Activated naive CD4-positive, alpha-beta T cell treated with anti-CD3 and anti-CD28 coated beads, Interleukin-2, amount 50 U/mL, for 24 hours (primary cell): Measurements from ENCODE around the gene KAT2B.

Experiments
- H3K27ac Mint-ChIP-seq: one replicate; pipeline ENCODE4 v1.8.0; 2021; ENCODE audit warnings: mild to moderate bottlenecking, mixed read lengths
- H3K27me3 Mint-ChIP-seq: one replicate; pipeline ENCODE4 v1.8.0; 2021; ENCODE audit warnings: mixed read lengths
- H3K36me3 Mint-ChIP-seq: one replicate; pipeline ENCODE4 v1.8.0; 2021; ENCODE audit warnings: mixed read lengths
- H3K4me1 Mint-ChIP-seq: one replicate; pipeline ENCODE4 v1.8.0; 2021; ENCODE audit warnings: mixed read lengths
- H3K4me3 Mint-ChIP-seq: one replicate; pipeline ENCODE4 v1.8.0; 2021; ENCODE audit warnings: mild to moderate bottlenecking, mixed read lengths
- H3K9me3 Mint-ChIP-seq: one replicate; pipeline ENCODE4 v1.8.0; 2021; ENCODE audit warnings: mixed read lengths

The KAT2B gene

DNA sequence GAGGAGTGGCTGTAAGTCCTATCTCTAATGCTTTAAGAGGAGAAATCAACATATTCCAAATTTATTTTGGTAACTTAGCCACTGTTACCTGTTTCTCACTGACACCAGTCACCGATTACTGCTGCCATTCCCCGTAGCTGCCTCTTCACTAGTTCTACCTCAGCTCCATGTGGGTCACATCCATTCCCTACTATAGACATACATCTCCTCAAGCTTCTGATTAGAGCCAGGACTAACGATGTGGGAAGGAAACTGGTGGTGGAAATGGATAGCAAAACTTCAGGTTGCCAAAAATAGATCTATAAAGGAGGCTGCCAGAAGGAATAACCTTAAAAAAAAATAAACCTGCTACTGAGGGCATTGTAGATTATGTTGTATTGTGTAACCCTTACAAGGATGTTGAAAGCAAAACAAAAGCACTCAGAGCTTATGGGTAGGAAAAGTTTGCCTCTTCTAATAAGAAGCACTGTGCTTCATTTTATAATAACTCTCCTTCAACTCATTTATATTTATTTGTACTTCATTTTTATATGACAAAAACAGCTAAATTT lies 56.0 kb downstream of the KAT2B start:
- Mint-ChIP-seq H3K4me1 (peaks cover 38% of the 10 kb centered on the region), H3K27ac (no peak overlapping the region), H3K4me3 (no peak overlapping the region), H3K27me3 (no peaks in the 10 kb centered on the region), H3K36me3 (peaks cover 28% of the 10 kb centered on the region), H3K9me3 (no peaks in the 10 kb centered on the region)

DNA sequence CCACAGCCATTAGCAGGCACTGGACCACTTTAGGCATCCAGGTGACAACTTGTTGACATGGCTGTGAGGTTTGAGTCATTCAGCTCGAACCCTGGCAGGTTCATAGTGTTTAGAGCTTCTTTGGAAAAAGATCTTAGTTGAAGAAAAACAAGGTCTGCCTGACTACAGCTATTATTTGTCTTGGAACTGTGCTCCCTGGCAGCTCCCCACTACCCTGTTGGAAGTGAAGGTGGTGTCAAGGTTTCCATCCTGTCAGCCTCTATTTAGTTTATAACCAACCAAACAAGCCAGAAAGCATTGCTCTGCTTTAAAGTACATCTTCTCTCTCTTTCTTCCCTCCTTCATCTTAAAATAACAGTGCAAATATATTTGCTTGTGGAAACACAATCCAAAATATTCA lies 56.8 kb downstream of the KAT2B start:
- H3K27ac Mint-ChIP-seq = peak overlapping the region; percentile 68
- H3K36me3 Mint-ChIP-seq = peaks cover 25% of the 10 kb centered on the region
- H3K27me3 Mint-ChIP-seq = no peaks in the 10 kb centered on the region
- H3K4me3 Mint-ChIP-seq = no peak overlapping the region
- H3K9me3 Mint-ChIP-seq = no peaks in the 10 kb centered on the region
- H3K4me1 Mint-ChIP-seq = peaks cover 35% of the 10 kb centered on the region

DNA sequence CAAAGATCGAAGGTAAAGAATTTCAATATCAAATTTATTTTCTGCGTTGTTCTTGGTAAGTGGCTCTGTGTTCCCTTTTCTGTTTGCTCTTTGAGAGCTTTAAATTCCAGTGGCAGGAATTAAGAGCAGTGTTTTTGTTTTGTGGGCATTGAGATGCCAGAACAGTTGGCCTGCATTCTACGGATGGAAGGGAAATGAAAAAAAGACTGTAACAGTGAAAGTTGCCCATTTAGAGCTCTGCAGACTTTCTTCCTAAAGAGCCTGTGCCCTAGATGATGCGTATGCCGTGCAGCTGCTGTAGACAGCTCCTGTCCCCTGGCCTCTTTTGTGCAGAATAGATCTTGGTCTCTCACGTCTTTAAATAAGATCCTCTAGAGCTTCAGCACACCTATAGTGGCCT lies 58.8 kb downstream of the KAT2B start:
- peaks cover 41% of the 10 kb centered on the region for H3K4me1 Mint-ChIP-seq
- H3K9me3 Mint-ChIP-seq = no peaks in the 10 kb centered on the region
- H3K27ac Mint-ChIP-seq = no peak overlapping the region
- H3K27me3 Mint-ChIP-seq = no peaks in the 10 kb centered on the region
- H3K36me3 Mint-ChIP-seq = peaks cover 22% of the 10 kb centered on the region
- no peak overlapping the region for H3K4me3 Mint-ChIP-seq

DNA sequence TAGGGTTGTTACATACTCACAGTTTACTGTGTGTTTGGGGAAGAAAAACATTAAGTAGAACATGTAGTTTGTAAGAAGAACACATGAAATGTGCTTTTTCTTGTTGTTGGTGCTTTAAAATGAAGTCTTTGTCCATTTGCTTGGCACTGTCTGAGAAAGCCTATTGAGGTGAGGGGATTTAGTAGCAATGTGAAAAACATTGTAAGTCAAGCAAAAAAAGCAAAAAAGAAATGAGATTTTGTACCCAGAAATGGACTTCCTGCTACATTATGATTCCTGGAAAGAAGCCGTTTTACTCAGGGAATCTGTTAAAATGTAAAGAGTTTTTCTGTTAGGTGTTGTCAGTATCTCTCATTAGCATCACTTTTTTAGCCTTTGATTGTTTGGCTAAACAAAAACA lies 59.9 kb downstream of the KAT2B start:
- Mint-ChIP-seq H3K4me1 (peaks cover 48% of the 10 kb centered on the region), H3K36me3 (peaks cover 17% of the 10 kb centered on the region), H3K27ac (no peak overlapping the region), H3K9me3 (no peaks in the 10 kb centered on the region), H3K4me3 (no peak overlapping the region), H3K27me3 (no peaks in the 10 kb centered on the region)

DNA sequence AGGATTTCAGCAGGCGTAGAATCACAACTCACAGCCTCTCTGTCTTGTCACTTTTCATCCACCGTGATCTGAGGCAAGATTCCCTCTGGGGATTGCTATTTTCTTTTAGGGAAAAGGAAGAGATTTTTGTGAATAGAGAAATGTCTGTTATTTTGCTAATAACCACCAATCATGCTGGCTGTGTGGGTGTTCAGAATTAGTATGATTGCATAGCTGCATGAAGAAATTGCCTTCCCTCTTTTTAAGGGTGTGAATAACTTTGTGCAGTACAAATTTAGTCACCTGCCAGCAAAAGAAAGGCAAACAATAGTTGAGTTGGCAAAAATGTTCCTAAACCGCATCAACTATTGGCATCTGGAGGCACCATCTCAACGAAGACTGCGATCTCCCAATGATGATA lies 60.8 kb downstream of the KAT2B start:
- Mint-ChIP-seq H3K4me3 (no peak overlapping the region), H3K27ac (peak overlapping the region; percentile 23), H3K27me3 (no peaks in the 10 kb centered on the region), H3K36me3 (peaks cover 11% of the 10 kb centered on the region), H3K9me3 (no peaks in the 10 kb centered on the region), H3K4me1 (peaks cover 46% of the 10 kb centered on the region)

DNA sequence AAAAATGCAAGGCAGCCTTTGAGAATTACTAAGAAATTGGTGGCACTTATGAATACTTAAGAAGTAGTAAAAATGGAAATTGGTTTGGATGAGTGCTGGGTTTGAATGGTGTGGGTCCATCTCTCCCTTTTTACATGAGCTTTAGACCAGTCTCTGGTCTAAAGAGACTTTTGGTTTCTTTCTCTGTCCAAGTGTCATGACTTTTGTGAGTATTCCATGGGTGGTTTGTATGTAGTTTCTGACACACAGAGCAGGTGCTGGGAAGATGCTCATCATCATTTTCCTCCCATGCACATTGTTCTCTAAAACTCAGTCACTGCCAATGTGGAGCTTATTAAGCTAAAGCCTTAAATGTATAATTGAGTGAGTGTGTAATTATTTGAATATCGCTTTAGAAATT lies 63.5 kb downstream of the KAT2B start:
- H3K4me3 Mint-ChIP-seq = peak overlapping the region; percentile 30
- peaks cover 41% of the 10 kb centered on the region for H3K4me1 Mint-ChIP-seq
- H3K9me3 Mint-ChIP-seq = no peaks in the 10 kb centered on the region
- peaks cover 3% of the 10 kb centered on the region for H3K36me3 Mint-ChIP-seq
- no peaks in the 10 kb centered on the region for H3K27me3 Mint-ChIP-seq
- no peak overlapping the region for H3K27ac Mint-ChIP-seq

DNA sequence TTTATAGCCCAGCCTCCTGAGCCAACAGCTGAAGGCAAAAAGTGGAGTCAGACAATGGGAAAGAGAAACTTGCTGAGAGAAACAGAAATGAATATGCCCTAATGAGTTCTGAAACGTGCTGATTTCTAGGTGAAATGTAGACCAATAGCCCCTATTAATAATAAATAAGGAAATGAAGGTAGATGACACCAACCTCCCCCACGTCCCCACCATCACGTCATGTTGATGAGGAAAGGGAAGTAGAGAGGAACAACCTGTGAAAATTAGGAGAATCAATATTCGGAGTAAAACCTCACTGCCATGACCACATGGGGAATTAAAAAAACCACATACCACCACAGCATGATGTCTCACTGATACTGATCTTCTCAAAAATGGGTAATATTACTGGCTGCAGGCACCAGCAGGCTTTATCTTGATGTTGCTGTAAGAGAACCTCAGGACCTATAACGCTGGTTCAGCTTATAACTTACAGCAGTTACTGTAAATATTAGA lies 64.0 kb downstream of the KAT2B start:
- no peaks in the 10 kb centered on the region for H3K27me3 Mint-ChIP-seq
- no peaks in the 10 kb centered on the region for H3K9me3 Mint-ChIP-seq
- H3K4me3 Mint-ChIP-seq = peak overlapping the region; percentile 30
- H3K27ac Mint-ChIP-seq = no peak overlapping the region
- peaks cover 36% of the 10 kb centered on the region for H3K4me1 Mint-ChIP-seq
- H3K36me3 Mint-ChIP-seq = no peaks in the 10 kb centered on the region

DNA sequence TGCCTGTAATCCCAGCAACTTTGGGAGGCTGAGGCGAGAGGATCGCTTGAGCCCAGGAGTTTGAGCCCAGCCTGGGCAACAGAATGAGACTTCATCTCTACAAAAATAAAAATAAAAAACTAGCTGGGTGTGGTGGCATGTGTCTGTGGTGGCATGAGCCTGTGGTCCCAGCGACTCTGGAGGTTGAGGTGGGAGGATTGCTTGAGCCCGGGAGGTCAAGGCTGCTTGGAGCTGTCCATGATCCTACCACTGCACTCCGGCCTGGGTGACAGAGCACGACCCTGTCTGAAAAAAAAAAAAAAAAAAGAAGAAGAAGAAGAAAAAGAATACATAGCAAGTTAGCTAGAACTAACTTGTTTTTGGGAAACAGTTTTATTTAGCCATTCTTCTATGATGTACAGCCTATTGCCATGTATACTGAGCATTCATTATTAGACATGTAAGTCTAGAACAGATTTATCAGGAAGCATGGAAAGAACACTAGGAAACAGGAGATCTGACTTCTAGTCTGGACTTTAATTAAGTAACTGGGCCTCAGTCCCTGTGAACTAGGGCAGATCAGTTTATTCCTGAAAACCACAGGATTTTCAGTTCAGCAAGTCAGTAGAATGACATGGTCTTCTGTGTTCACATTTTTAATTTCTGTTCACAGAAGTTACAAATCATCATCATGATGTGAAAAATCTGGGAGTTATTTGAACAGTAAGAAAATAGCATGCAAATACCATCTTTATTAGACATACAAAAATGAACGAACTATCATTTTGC lies 65.5 kb downstream of the KAT2B start:
- Mint-ChIP-seq H3K36me3 (no peaks in the 10 kb centered on the region), H3K9me3 (no peaks in the 10 kb centered on the region), H3K4me1 (peaks cover 23% of the 10 kb centered on the region), H3K27me3 (no peaks in the 10 kb centered on the region), H3K4me3 (no peak overlapping the region), H3K27ac (no peak overlapping the region)

DNA sequence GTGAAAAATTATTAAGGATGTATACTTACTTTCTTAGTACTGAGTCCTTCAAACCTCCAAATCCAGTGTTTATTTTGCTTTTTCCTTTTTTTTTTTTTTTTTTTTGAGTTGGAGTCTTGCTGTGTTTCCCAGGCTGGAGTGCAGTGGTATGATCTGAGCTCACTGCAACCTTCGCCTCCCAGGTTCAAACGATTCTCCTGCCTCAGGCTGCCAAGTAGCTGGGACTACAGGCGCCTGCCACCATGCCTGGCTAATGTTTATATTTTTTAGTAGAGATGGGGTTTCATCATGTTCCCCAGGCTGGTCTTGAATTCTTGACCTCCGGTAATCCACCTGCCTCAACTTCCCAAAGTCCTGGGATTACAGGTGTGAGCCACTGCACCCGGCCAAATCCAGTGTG lies 67.5 kb downstream of the KAT2B start:
- Mint-ChIP-seq H3K36me3 (peaks cover 2% of the 10 kb centered on the region), H3K27ac (no peak overlapping the region), H3K4me1 (peaks cover 15% of the 10 kb centered on the region), H3K4me3 (no peak overlapping the region), H3K9me3 (no peaks in the 10 kb centered on the region), H3K27me3 (no peaks in the 10 kb centered on the region)

DNA sequence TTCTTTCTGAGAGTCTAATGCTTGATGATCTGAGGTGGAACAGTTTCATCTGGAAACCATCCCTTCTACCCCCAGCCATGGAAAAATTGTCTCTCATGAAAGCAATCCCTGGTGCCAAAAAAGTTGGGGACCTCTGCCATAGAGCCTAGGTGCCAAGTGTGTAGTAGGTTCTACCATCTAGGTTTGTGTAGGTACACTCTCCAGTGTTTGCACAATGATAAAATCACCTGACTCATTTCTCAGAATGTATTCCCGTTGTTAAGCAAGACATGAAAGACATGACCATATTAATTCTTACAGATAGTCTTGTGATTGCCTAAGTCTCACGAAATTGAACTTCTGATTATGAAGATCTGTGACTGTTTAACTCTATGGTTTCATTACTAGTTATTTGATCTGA lies 68.6 kb downstream of the KAT2B start:
- no peak overlapping the region for H3K27ac Mint-ChIP-seq
- H3K4me1 Mint-ChIP-seq = peaks cover 11% of the 10 kb centered on the region
- H3K4me3 Mint-ChIP-seq = no peak overlapping the region
- no peaks in the 10 kb centered on the region for H3K27me3 Mint-ChIP-seq
- no peaks in the 10 kb centered on the region for H3K9me3 Mint-ChIP-seq
- H3K36me3 Mint-ChIP-seq = peaks cover 9% of the 10 kb centered on the region

DNA sequence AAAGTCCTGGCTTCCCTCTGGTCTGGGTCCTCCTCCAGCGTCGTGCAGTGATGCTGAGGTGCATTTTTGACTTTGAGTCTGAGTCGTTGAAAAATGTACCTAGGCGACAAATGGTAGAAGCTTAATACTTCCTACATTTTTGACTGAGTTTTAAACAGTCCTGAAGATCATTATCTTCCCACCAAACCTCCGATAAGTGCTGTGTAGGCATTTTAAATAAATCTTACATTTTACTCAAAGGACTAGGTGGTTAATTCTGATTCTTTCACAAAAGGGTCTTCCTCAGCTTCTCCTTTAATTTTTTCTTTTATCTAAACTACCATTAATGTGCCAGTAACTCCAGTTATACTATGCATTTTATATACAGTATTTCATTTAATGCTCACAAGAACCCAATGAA lies 70.6 kb downstream of the KAT2B start:
- Mint-ChIP-seq H3K9me3 (no peaks in the 10 kb centered on the region), H3K27ac (no peak overlapping the region), H3K36me3 (peaks cover 18% of the 10 kb centered on the region), H3K27me3 (no peaks in the 10 kb centered on the region), H3K4me3 (no peak overlapping the region), H3K4me1 (no peaks in the 10 kb centered on the region)

DNA sequence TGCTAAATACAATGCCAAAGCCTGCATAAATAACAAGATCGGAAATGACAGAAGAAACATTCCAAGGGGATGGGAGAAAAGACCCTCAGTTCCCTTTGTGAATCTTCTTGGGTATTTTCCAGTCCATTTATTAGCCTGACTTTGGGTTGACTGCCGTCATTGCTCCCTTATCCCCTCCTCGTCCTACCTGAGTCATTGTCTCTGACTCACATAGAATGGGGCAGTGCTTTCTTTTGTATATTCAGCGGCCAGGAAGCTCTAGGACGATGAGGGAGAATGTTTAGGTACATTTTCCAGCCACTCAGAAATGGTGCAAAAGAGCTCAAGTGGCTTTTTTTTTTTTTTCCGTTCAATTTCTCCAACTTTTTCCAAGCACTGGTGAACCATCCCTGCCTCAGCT lies 71.6 kb downstream of the KAT2B start:
- peaks cover 23% of the 10 kb centered on the region for H3K36me3 Mint-ChIP-seq
- no peak overlapping the region for H3K4me3 Mint-ChIP-seq
- H3K27me3 Mint-ChIP-seq = no peaks in the 10 kb centered on the region
- no peak overlapping the region for H3K27ac Mint-ChIP-seq
- H3K4me1 Mint-ChIP-seq = no peaks in the 10 kb centered on the region
- H3K9me3 Mint-ChIP-seq = no peaks in the 10 kb centered on the region

DNA sequence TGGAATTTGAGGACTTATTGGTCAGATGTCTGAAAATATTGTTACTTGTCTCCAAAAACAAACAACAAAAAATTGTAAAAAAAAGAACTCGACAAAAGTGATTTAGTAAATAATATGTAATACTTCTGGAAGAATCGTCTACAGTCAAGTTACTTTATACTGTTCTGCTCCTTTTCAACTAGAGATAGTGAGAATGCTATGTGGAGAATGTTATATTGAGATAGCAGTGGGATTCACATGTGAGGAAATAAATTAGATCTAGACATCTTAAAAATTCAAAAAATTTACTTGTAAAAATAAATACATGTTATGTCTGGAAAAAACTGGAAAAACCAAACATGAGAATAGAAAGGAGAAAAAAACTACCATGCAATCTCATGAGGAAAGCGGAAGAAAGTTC lies 80.8 kb downstream of the KAT2B start:
- H3K9me3 Mint-ChIP-seq = no peaks in the 10 kb centered on the region
- no peak overlapping the region for H3K4me3 Mint-ChIP-seq
- H3K27ac Mint-ChIP-seq = no peak overlapping the region
- no peaks in the 10 kb centered on the region for H3K27me3 Mint-ChIP-seq
- H3K36me3 Mint-ChIP-seq = peaks cover 30% of the 10 kb centered on the region
- H3K4me1 Mint-ChIP-seq = peaks cover 3% of the 10 kb centered on the region

DNA sequence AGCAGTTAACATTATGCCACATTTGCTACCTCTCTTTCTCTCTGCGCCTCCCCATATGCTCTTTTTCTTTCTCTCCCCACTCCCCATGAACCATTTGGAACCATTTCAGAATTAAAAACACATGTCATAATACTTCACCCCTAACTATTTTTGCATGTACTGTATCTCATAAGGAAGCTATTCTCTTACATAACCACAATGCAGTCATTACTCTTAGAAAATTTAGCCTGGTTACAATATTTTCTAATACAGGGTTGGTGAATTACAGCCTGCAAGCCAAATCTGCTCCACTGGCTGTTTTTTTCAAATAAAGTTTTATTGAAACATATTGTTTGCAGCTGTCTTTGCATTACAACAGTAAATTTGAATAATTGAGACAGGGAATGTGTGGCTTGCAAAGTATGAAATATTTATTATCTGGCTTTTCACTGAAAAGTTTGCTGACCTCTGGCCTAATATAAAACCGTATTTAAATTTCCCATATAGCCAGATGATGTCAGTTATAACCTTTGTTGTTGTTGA lies 82.9 kb downstream of the KAT2B start:
- Mint-ChIP-seq H3K27me3 (no peaks in the 10 kb centered on the region), H3K4me1 (peaks cover 3% of the 10 kb centered on the region), H3K4me3 (no peak overlapping the region), H3K36me3 (peaks cover 27% of the 10 kb centered on the region), H3K9me3 (no peaks in the 10 kb centered on the region), H3K27ac (no peak overlapping the region)

DNA sequence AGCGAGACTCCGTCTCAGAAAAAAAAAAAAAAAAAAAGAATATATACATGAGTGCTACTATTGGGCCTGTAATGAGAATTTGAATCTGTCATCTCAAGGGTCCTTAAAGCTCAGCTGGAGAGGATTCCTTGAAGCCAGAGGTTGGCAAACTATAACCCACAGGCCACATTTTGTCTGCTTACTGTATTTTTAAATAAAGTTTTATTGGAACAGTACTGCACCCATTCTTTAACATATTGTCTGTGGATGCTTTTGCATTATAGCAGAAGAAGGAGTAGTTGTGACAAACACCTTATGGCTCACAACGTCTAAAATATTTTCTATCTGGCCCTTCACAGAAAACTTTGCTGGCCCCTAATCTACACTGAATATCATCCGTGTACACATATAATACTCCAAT lies 85.0 kb downstream of the KAT2B start:
- no peak overlapping the region for H3K27ac Mint-ChIP-seq
- no peaks in the 10 kb centered on the region for H3K27me3 Mint-ChIP-seq
- no peak overlapping the region for H3K4me3 Mint-ChIP-seq
- H3K36me3 Mint-ChIP-seq = peaks cover 22% of the 10 kb centered on the region
- peaks cover 3% of the 10 kb centered on the region for H3K4me1 Mint-ChIP-seq
- H3K9me3 Mint-ChIP-seq = no peaks in the 10 kb centered on the region

DNA sequence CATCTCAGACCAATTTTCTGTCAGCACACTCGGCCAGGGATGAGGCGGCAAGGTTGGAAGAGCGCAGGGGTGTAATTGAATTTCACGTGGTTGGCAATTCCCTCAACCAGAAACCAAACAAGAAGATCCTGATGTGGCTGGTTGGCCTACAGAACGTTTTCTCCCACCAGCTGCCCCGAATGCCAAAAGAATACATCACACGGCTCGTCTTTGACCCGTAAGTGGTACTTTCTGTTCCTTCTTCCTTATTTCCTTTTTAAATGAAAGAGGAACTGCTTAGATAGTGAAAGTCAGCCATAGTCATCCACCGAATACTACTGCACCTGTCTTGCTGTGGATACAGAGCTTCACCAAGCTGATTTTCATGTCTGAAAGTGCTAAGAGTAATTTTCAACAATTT lies 85.7 kb downstream of the KAT2B start:
- no peaks in the 10 kb centered on the region for H3K9me3 Mint-ChIP-seq
- H3K27ac Mint-ChIP-seq = no peak overlapping the region
- no peak overlapping the region for H3K4me3 Mint-ChIP-seq
- no peaks in the 10 kb centered on the region for H3K27me3 Mint-ChIP-seq
- H3K36me3 Mint-ChIP-seq = peaks cover 22% of the 10 kb centered on the region
- peaks cover 3% of the 10 kb centered on the region for H3K4me1 Mint-ChIP-seq
